Measurements from ENCODE around the gene RPL10A.

DNA sequence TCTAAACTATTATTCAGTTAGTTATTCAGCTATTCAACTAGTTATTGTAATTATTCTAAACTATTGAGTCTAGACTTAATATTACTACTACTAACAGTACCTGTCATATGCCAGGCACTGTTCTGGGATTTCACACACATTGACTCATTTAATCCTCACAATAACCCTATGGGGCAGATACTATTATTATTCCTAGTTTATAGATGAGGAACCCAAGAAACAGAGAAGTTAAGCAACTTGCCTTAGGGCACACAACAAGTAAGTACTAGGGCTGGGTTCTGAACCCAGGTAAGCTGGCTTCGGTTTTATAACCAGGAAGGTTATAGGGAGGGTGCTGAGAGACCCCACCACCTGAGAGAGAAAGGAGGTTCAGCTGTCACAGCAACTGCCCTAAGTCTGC, 20.9 kb downstream of the RPL10A start:
- TF ChIP-seq CTCF (IDR thresholded peaks at IDR 0.05) (no peak), POLR2A (IDR thresholded peaks at IDR 0.05) (no peak), POLR2AphosphoS5 (IDR thresholded peaks at IDR 0.05) (no peak), EP300 (IDR thresholded peaks at IDR 0.05; ENCODE audit: low read depth) (no peak)

Measured in transverse colon (tissue), 4 donors.